Stomach smooth muscle (tissue), 2 donors: ENCODE data around the gene NBEAL1.
"Not testable (repeated sequence)": the region's sequence is repeated elsewhere in the genome, so short reads cannot be mapped to it uniquely, and the experiment has no call there.

Experiments used
- H3K27ac ChIP-seq: one replicate; pipeline ENCODE4 v1.7.0; 2013; ENCODE audit warnings: mild to moderate bottlenecking, low read length, inconsistent platforms
- H3K27me3 ChIP-seq, 2 donors: one replicate each; pipeline ENCODE4 v1.7.0; 2013; ENCODE audit warnings: low read length in 2 of 2; ENCODE audit not compliant: insufficient read depth in 2 of 2, control insufficient read depth in 1 of 2
- H3K36me3 ChIP-seq, 2 donors: one replicate each; pipeline ENCODE4 v1.7.0; 2013; ENCODE audit warnings: low read length in 2 of 2; ENCODE audit not compliant: control insufficient read depth in 2 of 2, insufficient read depth in 2 of 2
- H3K4me1 ChIP-seq: one replicate; pipeline ENCODE4 v1.7.0; 2013; ENCODE audit warnings: low read length; ENCODE audit not compliant: control insufficient read depth, insufficient read depth
- H3K4me3 ChIP-seq, 2 donors: one replicate each; pipeline ENCODE4 v1.7.0; 2013; ENCODE audit warnings: low read length in 2 of 2
- H3K9ac ChIP-seq, 2 donors: one replicate each; pipeline ENCODE4 v1.7.0; 2013; ENCODE audit warnings: low read length in 2 of 2, mild to moderate bottlenecking in 1 of 2
- H3K9me3 ChIP-seq, 2 donors: one replicate each; pipeline ENCODE4 v1.7.0; 2013; ENCODE audit warnings: low read length in 2 of 2; ENCODE audit not compliant: control insufficient read depth in 2 of 2
- donor health status: healthy.
- donor health status: Pancreatic carcinoma.

NBEAL1 gene

DNA sequence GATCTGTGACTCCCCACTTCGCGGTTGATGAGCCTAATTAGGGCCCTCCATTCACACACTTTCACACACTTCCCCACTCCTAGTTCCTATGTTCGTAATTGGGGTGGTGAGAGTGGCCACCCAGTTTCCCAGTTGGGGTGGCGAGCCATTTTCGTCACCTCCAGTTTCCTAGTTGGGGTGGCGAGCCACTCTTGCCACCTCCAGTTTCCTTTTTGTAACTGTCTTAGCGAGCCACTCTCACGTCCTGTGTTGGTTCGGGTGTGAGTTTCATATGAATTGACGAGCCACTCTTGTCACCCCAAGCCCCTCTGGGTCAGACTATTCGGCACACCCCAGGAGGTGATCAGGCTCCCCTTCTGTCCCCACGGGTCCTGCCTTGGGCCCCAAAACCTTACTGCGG, 238.1 kb downstream of the NBEAL1 start:
- Histone ChIP-seq H3K27me3 (no peaks in the 10 kb centered on the region), H3K4me1 (no peaks in the 10 kb centered on the region), H3K36me3 (peaks cover 14 to 19% of the 10 kb centered on the region in 2 donors), H3K4me3 (no peak overlapping the region), H3K9ac (no peak overlapping the region), H3K9me3 (no peaks in the 10 kb centered on the region), H3K27ac (no peak overlapping the region)

DNA sequence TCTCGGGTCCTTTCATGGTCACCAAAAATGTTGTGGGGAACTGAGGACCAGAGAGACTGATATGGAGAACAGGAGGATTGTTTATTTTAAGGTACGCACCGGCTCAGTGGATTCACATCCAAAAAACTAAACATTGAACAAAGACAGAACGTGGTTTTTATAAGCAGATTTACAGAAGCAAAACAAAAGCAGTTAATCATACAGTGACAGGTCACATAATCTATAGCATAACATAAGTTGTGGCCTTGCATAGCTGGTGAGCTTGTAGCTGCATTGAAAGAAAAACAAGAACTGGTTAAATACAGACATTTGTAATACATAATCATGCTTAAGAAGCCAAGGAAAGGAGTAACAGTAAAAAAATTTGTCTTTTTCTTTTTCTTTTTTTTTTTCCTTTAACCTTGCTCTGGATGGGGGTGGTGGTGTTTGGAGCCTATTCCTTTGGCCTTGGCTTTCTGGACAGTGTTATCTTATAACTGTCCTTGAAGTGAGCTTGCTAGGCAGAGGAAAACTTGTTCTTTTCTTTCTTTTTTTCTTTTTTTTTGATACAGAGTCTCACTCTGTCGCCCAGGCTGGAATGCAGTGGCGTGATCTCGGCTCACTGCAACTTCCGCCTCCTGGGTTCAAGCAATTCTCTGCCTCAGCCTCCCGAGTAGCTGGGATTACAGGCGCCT, 238.9 kb downstream of the NBEAL1 start:
- not testable (repeated sequence) for H3K4me3 ChIP-seq, H3K27ac ChIP-seq, H3K4me1 ChIP-seq, H3K9me3 ChIP-seq, H3K9ac ChIP-seq, H3K27me3 ChIP-seq
- H3K36me3 ChIP-seq, result peaks cover 15 to 17% of the 10 kb centered on the region in 2 donors

DNA sequence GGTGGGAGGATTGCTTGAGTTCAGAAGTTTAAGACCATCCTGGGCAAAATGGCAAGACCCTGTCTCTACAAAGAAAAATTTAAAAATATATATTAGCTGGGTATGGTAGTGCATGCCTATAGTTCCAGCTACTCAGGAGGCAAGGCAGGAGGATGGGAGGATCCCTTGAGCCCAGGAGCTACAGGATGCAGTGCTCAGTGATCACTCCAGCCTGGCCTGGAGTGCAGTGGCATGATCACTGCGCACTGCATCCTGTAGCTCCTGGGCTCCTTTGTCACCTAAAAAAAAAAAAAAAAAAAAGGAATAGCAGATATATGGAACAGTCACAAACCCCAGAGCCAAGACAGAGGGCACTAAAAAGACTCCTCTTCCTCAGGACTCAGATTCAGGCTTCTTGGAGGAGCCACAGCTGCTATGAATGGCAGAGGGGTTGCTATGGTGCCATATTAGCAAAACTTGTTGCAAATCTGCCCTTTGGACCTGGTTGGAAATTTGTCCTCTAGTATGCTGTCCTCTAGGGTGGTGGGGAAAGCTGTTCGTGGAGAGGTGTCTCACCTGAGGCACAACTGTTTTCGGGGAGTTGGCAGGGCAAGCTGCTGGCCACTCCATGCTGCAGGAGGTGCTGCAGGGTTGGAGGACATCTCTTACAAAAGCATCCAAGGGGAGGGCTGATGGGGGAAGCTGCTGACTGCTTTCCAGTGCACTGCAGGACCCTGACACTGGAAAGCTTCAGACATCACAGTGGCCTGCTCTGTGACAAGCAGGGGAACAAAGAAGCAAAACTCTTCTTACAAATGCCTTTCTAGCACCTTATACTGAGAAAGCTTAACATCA, 246.9 kb downstream of the NBEAL1 start:
- H3K27me3 ChIP-seq, result no peaks in the 10 kb centered on the region
- no peaks in the 10 kb centered on the region for H3K4me1 ChIP-seq
- H3K27ac ChIP-seq, result no peak overlapping the region
- no peak overlapping the region for H3K4me3 ChIP-seq
- H3K9me3 ChIP-seq, result no peaks in the 10 kb centered on the region
- H3K36me3 ChIP-seq, result peaks cover 7 to 12% of the 10 kb centered on the region in 2 donors
- no peak overlapping the region for H3K9ac ChIP-seq
